CD4-positive, alpha-beta T cell treated with Interleukin-17A for 1 hour (primary cell): ENCODE results near the gene SUCLG2.

Experiments
- DNase-seq: peaks from one replicate; pipeline ENCODE4 v3.0.0-alpha.2; 2020

Gene SUCLG2

GRCh38 chr3:67437090-67437489 is 217.3 kb downstream of the SUCLG2 start:
- DNase-seq: no peak

- DNase-seq: no peak
These were observed 221.3 kb downstream of the SUCLG2 start for GRCh38 chr3:67433109-67433508.

- DNase-seq: no peak
These were observed 222.5 kb downstream of the SUCLG2 start for GRCh38 chr3:67431887-67432286.

- no peak for DNase-seq
These were observed 230.7 kb downstream of the SUCLG2 start for GRCh38 chr3:67423722-67424121.

- DNase-seq: no peak
These were observed 232.5 kb downstream of the SUCLG2 start for GRCh38 chr3:67421912-67422311.

- no peak for DNase-seq
These were observed 234.6 kb downstream of the SUCLG2 start for GRCh38 chr3:67419779-67420178.

- DNase-seq: no peak
These were observed 235.2 kb downstream of the SUCLG2 start for GRCh38 chr3:67419218-67419529.

- DNase-seq: no peak
These were observed 235.8 kb downstream of the SUCLG2 start for GRCh38 chr3:67418426-67419217.

GRCh38 chr3:67416703-67417102 is 237.7 kb downstream of the SUCLG2 start:
- no peak for DNase-seq

GRCh38 chr3:67415511-67415910 is 238.9 kb downstream of the SUCLG2 start:
- DNase-seq: no peak

- no peak for DNase-seq
These were observed 239.7 kb downstream of the SUCLG2 start for GRCh38 chr3:67414740-67415139.

GRCh38 chr3:67405193-67405592 is 249.2 kb downstream of the SUCLG2 start:
- DNase-seq: no peak

GRCh38 chr3:67402873-67403272 is 251.5 kb downstream of the SUCLG2 start:
- no peak for DNase-seq

- DNase-seq: no peak
These were observed 252.5 kb downstream of the SUCLG2 start for GRCh38 chr3:67401921-67402320.

- no peak for DNase-seq
These were observed 253.9 kb downstream of the SUCLG2 start for GRCh38 chr3:67400476-67400875.

- DNase-seq: no peak
These were observed 265.2 kb downstream of the SUCLG2 start for GRCh38 chr3:67389176-67389575.

- no peak for DNase-seq
These were observed 265.7 kb downstream of the SUCLG2 start for GRCh38 chr3:67388738-67389137.

- no peak for DNase-seq
These were observed 268.0 kb downstream of the SUCLG2 start for GRCh38 chr3:67386451-67386850.

- DNase-seq: peak; percentile 41
These were observed 269.5 kb downstream of the SUCLG2 start for GRCh38 chr3:67384760-67385397.

- DNase-seq: no peak
These were observed 270.4 kb downstream of the SUCLG2 start for GRCh38 chr3:67384016-67384415.

- DNase-seq: no peak
These were observed 271.0 kb downstream of the SUCLG2 start for GRCh38 chr3:67383379-67383778.

GRCh38 chr3:67382536-67382935 is 271.9 kb downstream of the SUCLG2 start:
- no peak for DNase-seq

GRCh38 chr3:67381667-67382272 is 272.6 kb downstream of the SUCLG2 start:
- DNase-seq: peak; percentile 32

- no peak for DNase-seq
These were observed 274.3 kb downstream of the SUCLG2 start for GRCh38 chr3:67380118-67380517.
